ENCODE results near the gene TBCE.

DNA sequence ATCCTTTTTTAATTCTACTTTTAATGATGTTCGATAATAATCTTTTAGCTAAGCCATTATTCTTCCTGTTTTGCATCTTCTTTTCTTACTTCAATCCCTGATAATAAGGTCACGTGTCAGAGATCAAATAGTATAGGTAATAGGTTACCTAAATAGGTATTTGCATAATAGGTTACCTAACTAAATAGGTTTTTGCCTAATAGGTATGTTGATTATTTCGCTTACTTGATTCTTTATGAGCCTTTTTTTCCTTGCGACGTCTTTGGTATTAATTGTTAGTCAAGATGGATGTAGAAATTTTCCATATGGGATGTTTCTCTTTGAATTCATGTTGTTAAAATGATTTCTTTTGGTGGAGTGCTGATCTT, 36.3 kb upstream of the TBCE start:
- TF ChIP-seq, protein P1, sequence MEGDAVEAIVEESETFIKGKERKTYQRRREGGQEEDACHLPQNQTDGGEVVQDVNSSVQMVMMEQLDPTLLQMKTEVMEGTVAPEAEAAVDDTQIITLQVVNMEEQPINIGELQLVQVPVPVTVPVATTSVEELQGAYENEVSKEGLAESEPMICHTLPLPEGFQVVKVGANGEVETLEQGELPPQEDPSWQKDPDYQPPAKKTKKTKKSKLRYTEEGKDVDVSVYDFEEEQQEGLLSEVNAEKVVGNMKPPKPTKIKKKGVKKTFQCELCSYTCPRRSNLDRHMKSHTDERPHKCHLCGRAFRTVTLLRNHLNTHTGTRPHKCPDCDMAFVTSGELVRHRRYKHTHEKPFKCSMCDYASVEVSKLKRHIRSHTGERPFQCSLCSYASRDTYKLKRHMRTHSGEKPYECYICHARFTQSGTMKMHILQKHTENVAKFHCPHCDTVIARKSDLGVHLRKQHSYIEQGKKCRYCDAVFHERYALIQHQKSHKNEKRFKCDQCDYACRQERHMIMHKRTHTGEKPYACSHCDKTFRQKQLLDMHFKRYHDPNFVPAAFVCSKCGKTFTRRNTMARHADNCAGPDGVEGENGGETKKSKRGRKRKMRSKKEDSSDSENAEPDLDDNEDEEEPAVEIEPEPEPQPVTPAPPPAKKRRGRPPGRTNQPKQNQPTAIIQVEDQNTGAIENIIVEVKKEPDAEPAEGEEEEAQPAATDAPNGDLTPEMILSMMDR (IDR thresholded peaks at IDR 0.05; ENCODE audit: poor library complexity), result no peak
- no peak for TF ChIP-seq EZH2 (IDR thresholded peaks at IDR 0.05; ENCODE audit: borderline replicate concordance)

All from hepatocyte (in vitro differentiated cells).